K562 (cell line): ENCODE results near the gene SERPINA6. TPM values are rescaled to one million over a fixed set of nuclear protein-coding genes. Genes with fewer than 3 reads are reported as not detected.

Source experiments
- ATAC-seq: fragments of 200-7000 bp; cut with Tn5 transposase; 3 replicates; pipeline ENCODE4 v1.9.1; 2020; ENCODE audit warnings: moderate library complexity
- BruUV-seq: library from RNA; stranded (reverse); fragments of 400-500 nt; replicated peaks from 2 replicates; lab custom pipeline; 2021; lab: Mats Ljungman, UMichigan
- CTCF ChIA-PET: fragments of 300-600 bp; formaldehyde crosslinking; extraction: SDS; loops from one replicate; lab custom pipeline; 2021; ENCODE audit warnings: low intra/inter-chr PET ratio; lab: Yijun Ruan, JAX
- POLR2A ChIA-PET: fragments of 300-600, 350-650 bp; sonication (Branson Sonifier 250); formaldehyde crosslinking; extraction: SDS; loops from one replicate; lab custom pipeline; 2021; ENCODE audit warnings: antibody characterized with exemption, inconsistent platforms; lab: Yijun Ruan, JAX
- DNase-seq, 4 experiments: peaks; one replicate each; pipeline versions ENCODE4 v3.0.0 to v3.0.0-alpha.2; 2011 to 2018; ENCODE audit warnings: low spot score in 3 of 4, mixed read lengths in 3 of 4; ENCODE audit errors: extremely low read depth in 1 of 4
- FAIRE-seq: peaks from 2 replicates; lab custom pipeline; 2011; peaks lifted over from hg19 to GRCh38; lab: Jason Lieb, UNC
- H2AFZ ChIP-seq: 2 replicates; pipeline ENCODE4 v1.6.0; 2011; ENCODE audit warnings: low read depth, low read length, control low read depth, inconsistent platforms
- H3K27ac ChIP-seq: fragments of 200-600 bp; 3 replicates; pipeline ENCODE4 v1.8.0; 2011; ENCODE audit warnings: low read depth, mild to moderate bottlenecking, control low read depth, inconsistent platforms, low read length, moderate library complexity, mixed read lengths; ENCODE audit errors: extremely low read depth
- H3K27me3 ChIP-seq, 2 experiments: fragments of 300-600 bp in 1 of 2; 2 replicates in 1 of 2; 3 replicates in 1 of 2; pipeline versions ENCODE4 v1.6.0 to v1.8.0; 2011; ENCODE audit warnings: inconsistent platforms in 2 of 2, low read length in 2 of 2, mild to moderate bottlenecking in 1 of 2, mixed read lengths in 1 of 2, moderate library complexity in 1 of 2; ENCODE audit not compliant: control insufficient read depth in 2 of 2, insufficient read depth in 2 of 2
- H3K36me3 ChIP-seq: fragments of 300-600 bp; 3 replicates; pipeline ENCODE4 v1.8.0; 2011; ENCODE audit warnings: mild to moderate bottlenecking, low read length, inconsistent platforms; ENCODE audit not compliant: control insufficient read depth, insufficient read depth
- H3K4me1 ChIP-seq, 2 experiments: fragments of 200-600 bp in 1 of 2; replicated peaks in 1 of 2; 2 replicates in 1 of 2; 3 replicates in 1 of 2; pipeline versions ENCODE4 v1.5.1 to v1.8.0; 2011; ENCODE audit warnings: inconsistent platforms in 2 of 2, low read length in 2 of 2, mild to moderate bottlenecking in 1 of 2, mixed read lengths in 1 of 2, moderate library complexity in 1 of 2; ENCODE audit not compliant: control insufficient read depth in 2 of 2, insufficient read depth in 2 of 2
- H3K4me2 ChIP-seq: 2 replicates; pipeline ENCODE4 v1.6.1; 2011; ENCODE audit warnings: low read length, control low read depth, inconsistent platforms, mixed read lengths; ENCODE audit not compliant: insufficient read depth
- H3K4me3 ChIP-seq: fragments of 200-600 bp; sonication (generic), shearing (Covaris generic); 2 replicates; pipeline ENCODE4 v1.5.1; 2016; ENCODE audit warnings: control low read depth, inconsistent platforms
- H3K79me2 ChIP-seq: fragments of 200-600 bp; 3 replicates; pipeline ENCODE4 v1.8.0; 2011; ENCODE audit warnings: low read length, inconsistent platforms; ENCODE audit not compliant: control insufficient read depth, insufficient read depth
- H3K9ac ChIP-seq, 2 experiments: 2 replicates each; pipeline versions ENCODE4 v1.6.0 to v1.6.1; 2011; ENCODE audit warnings: low read depth in 2 of 2, low read length in 2 of 2, control low read depth in 1 of 2, inconsistent platforms in 1 of 2, mild to moderate bottlenecking in 1 of 2, mixed read lengths in 1 of 2; ENCODE audit not compliant: insufficient read depth in 1 of 2
- H3K9me1 ChIP-seq: one replicate; pipeline ENCODE4 v1.6.0; 2011; ENCODE audit warnings: inconsistent platforms, mild to moderate bottlenecking, low read length, moderate library complexity; ENCODE audit not compliant: control insufficient read depth, insufficient read depth
- H3K9me3 ChIP-seq: replicated peaks from 2 replicates; pipeline ENCODE4 v1.5.1; 2011; ENCODE audit warnings: low read depth, low read length, inconsistent platforms; ENCODE audit not compliant: control insufficient read depth, insufficient read depth
- H4K20me1 ChIP-seq: replicated peaks from 2 replicates; pipeline ENCODE4 v1.6.1; 2011; ENCODE audit warnings: low read length, inconsistent platforms, mixed read lengths; ENCODE audit not compliant: control insufficient read depth, insufficient read depth
- ATF7 ChIP-seq: fragments of 450-650 bp; IDR thresholded peaks from 2 replicates; pipeline ENCODE4 v1.7.1; 2014; ENCODE audit warnings: mild to moderate bottlenecking, moderate library complexity
- CTCF ChIP-seq, 3 experiments: IDR thresholded peaks in 2 of 3; conservative IDR thresholded peaks in 1 of 3; 2 replicates each; pipeline ENCODE4 v1.5.1; 2011 to 2012; ENCODE audit warnings: low read length in 3 of 3, mild to moderate bottlenecking in 3 of 3, control low read depth in 2 of 3, improper control_type of control experiment in 1 of 3, inconsistent platforms in 1 of 3, low read depth in 1 of 3, mixed read lengths in 1 of 3, moderate library complexity in 1 of 3; ENCODE audit not compliant: insufficient read depth in 2 of 3
- E2F1 ChIP-seq: sonication (generic); formaldehyde crosslinking; IDR thresholded peaks from 2 replicates; pipeline ENCODE4 v1.8.1; 2023; ENCODE audit warnings: mild to moderate bottlenecking, missing genetic modification reagents, moderate library complexity
- ERF ChIP-seq: fragments of 450-650 bp; formaldehyde crosslinking; IDR thresholded peaks from 2 replicates; pipeline ENCODE4 v1.4.0; 2020; ENCODE audit warnings: mild to moderate bottlenecking, mixed read lengths
- KHSRP ChIP-seq: fragments of 450-650 bp; IDR thresholded peaks from 2 replicates; pipeline ENCODE4 v1.6.1; 2017
- POLR2AphosphoS2 ChIP-seq: IDR thresholded peaks from 2 replicates; pipeline ENCODE4 v1.6.1; 2012; ENCODE audit warnings: low read length, improper control_type of control experiment
- RAD21 ChIP-seq, 2 experiments: fragments of 250-450 bp in 1 of 2; fragments of 450-650 bp in 1 of 2; sonication (Bioruptor Pico) in 1 of 2; formaldehyde crosslinking in 1 of 2; IDR thresholded peaks in 1 of 2; conservative IDR thresholded peaks in 1 of 2; 2 replicates each; pipeline versions ENCODE4 v1.4.0 to v1.8.0; 2020 to 2022; ENCODE audit warnings: mild to moderate bottlenecking in 2 of 2, moderate library complexity in 1 of 2
- WGBS: fragments of 100-300 bp; shearing (Covaris generic); methylation state at CpG from one replicate; pipeline ENCODE4 v1.1.6; 2016; ENCODE audit warnings: low coverage, mixed read lengths; ENCODE audit not compliant: insufficient coverage; ENCODE audit errors: missing lambda C conversion rate; 5-methylcytosine and 5-hydroxymethylcytosine counted together
- in situ Hi-C: fragments of 300-500 bp; cut with MboI; formaldehyde crosslinking; loops from 4 replicates; pipeline ENCODE4 v1.15.0; 2018; ENCODE audit warnings: inconsistent platforms, mixed read lengths
- intact Hi-C: fragments of 100-400 bp; cut with micrococcal nuclease; formaldehyde crosslinking; loops from 2 replicates; pipeline ENCODE4 v1.14.2; 2022
- polyA plus RNA-seq, 8 experiments: library from polyadenylated mRNA; depleted of rRNA in 4 of 8; stranded (reverse) in 5 of 8; unstranded in 3 of 8; fragments of >200 nt; fragmentation: Nextera tagmentation in 2 of 8; fragmentation: Illumina TruSeq in 1 of 8; extraction: Ambion mirVana in 2 of 8; extraction: Trizol in 1 of 8; gene quantifications; 2 replicates each; pipeline versions ENCODE4 v1.2.1 to v1.2.3, GENCODE V29; 2011 to 2014; ENCODE audit warnings: inconsistent platforms in 1 of 8, missing spikeins in 1 of 8
- total RNA-seq, 7 experiments: library from RNA; depleted of rRNA in 6 of 7; stranded (reverse); fragments of >200 nt in 6 of 7; fragmentation: Illumina TruSeq in 2 of 7; extraction: Trizol in 2 of 7; gene quantifications; 2 replicates each; pipeline versions ENCODE4 v1.2.1 to v1.2.3, GENCODE V29; 2011 to 2021; ENCODE audit warnings: low replicate concordance in 1 of 7

The SERPINA6 gene
- total and polyA plus RNA-seq, 9 of the 15 experiments (the other 6 are each of a cell fraction or from before 2014, with no cell fraction given) = not detected

- no peak overlapping the region for H3K27ac ChIP-seq
- FAIRE-seq (no peak), ATAC-seq (no peak), DNase-seq (no peak)
- H3K4me2 ChIP-seq = no peak overlapping the region
- intact Hi-C loops = no loop called here
- no peaks in the 10 kb centered on the region for H3K79me2 ChIP-seq
- ChIA-PET CTCF (no interaction called here), POLR2A (no interaction called here)
- 2% methylated on average over 8 of the region's 10 CpGs for WGBS
- TF ChIP-seq KHSRP (no peak), E2F1 (no peak), ERF (no peak)
- H3K36me3 ChIP-seq = no peaks in the 10 kb centered on the region
- no peaks in the 10 kb centered on the region for H3K9me3 ChIP-seq
- no peaks in the 10 kb centered on the region; a peak in 1 of 5 replicates for H3K27me3 ChIP-seq
- no TSS peak for BruUV-seq
- H3K4me1 ChIP-seq = no peaks in the 10 kb centered on the region
- H3K9me1 ChIP-seq = no peaks in the 10 kb centered on the region
- no peaks in the 10 kb centered on the region for H4K20me1 ChIP-seq
- no peak overlapping the region for H3K9ac ChIP-seq
- no peak overlapping the region for H2AFZ ChIP-seq
- no peak overlapping the region for H3K4me3 ChIP-seq
- in situ Hi-C loops = no loop called here
Measured at GRCh38 chr14:94309721-94310120, 13.4 kb downstream of the SERPINA6 start.

- Histone ChIP-seq H3K27me3 (no peaks in the 10 kb centered on the region; a peak in 1 of 5 replicates), H2AFZ (no peak overlapping the region), H3K9me1 (no peaks in the 10 kb centered on the region), H3K9me3 (no peaks in the 10 kb centered on the region), H3K36me3 (no peaks in the 10 kb centered on the region), H3K4me1 (no peaks in the 10 kb centered on the region), H3K27ac (no peak overlapping the region), H3K4me2 (no peak overlapping the region), H3K4me3 (no peak overlapping the region), H4K20me1 (no peaks in the 10 kb centered on the region), H3K79me2 (no peaks in the 10 kb centered on the region), H3K9ac (no peak overlapping the region)
- in situ Hi-C loops (no loop called here), intact Hi-C loops (no loop called here)
- 0% methylated on average over 5 of the region's 5 CpGs for WGBS
- BruUV-seq = no TSS peak
- FAIRE-seq (no peak), DNase-seq (peak; percentile 9 to 20 (median 14)), ATAC-seq (no peak; the same call in 2 of the 3 replicates)
- ChIA-PET CTCF (no interaction called here), POLR2A (interaction anchor here (0.7 kb wide), 1 partner anchor 68 kb away, joined by 3 read pairs; no protein-coding TSS in a partner anchor)
- TF ChIP-seq ATF7 (no peak), POLR2AphosphoS2 (no peak), RAD21 (CRISPR knock-in tag; conservative IDR thresholded peaks at IDR 0.05 in 1 of 2, IDR thresholded peaks at IDR 0.05 in 1 of 2) (peak in 1 of 2 experiments; percentile 38; a peak in 2 of 4 replicates), CTCF (IDR thresholded peaks at IDR 0.05 in 2 of 3, conservative IDR thresholded peaks at IDR 0.05 in 1 of 3; ENCODE audit: insufficient read depth in 2 of 3, low read depth in 1 of 3, low read length in 3 of 3) (peak in 2 of 3 experiments; percentile 33 to 36; a peak in 3 of 6 replicates)
Measured at GRCh38 chr14:94307410-94307992, 15.6 kb downstream of the SERPINA6 start.
